Ovary (tissue), 9 donors: ENCODE results near the gene TBC1D16. TPM values are rescaled to one million over a fixed set of nuclear protein-coding genes. Genes with fewer than 3 reads are reported as not detected.
A peak's percentile ranks its signal among the peaks of the same experiment; 100 is the strongest.

ENCODE experiments used
- DNase-seq, 5 donors: peaks; one replicate each; pipeline ENCODE4 v3.0.0-alpha.2; 2019 to 2020
- H3K27ac ChIP-seq, 2 donors: fragments of 200-600 bp; one replicate each; pipeline versions ENCODE4 v1.5.1 to v1.8.0; 2019 to 2022
- H3K27me3 ChIP-seq: fragments of 200-600 bp; one replicate; pipeline ENCODE4 v1.8.0; 2022
- H3K36me3 ChIP-seq: fragments of 200-600 bp; sonication (generic); one replicate; pipeline ENCODE4 v1.5.1; 2019
- H3K4me1 ChIP-seq: one replicate; pipeline ENCODE4 v1.8.1; 2013; ENCODE audit warnings: mild to moderate bottlenecking, moderate library complexity; ENCODE audit not compliant: insufficient read depth
- H3K4me3 ChIP-seq: fragments of 200-600 bp; sonication (generic); one replicate; pipeline ENCODE4 v1.5.1; 2017
- H3K9me3 ChIP-seq, 2 donors: fragments of 200-600 bp in 1 of 2; sonication (generic) in 1 of 2; one replicate each; pipeline versions ENCODE4 v1.5.1 to v1.8.1; 2013 to 2019; ENCODE audit warnings: mild to moderate bottlenecking in 1 of 2, moderate library complexity in 1 of 2
- CTCF ChIP-seq, 3 donors: fragments of 450-650 bp in 2 of 3; fragments of 200-600 bp in 1 of 3; IDR thresholded peaks; one replicate each; pipeline versions ENCODE4 v1.5.1 to v1.8.0; 2016 to 2022; ENCODE audit warnings: antibody characterized with exemption in 3 of 3, mild to moderate bottlenecking in 1 of 3
- EP300 ChIP-seq: sonication (generic); formaldehyde crosslinking; IDR thresholded peaks from one replicate; pipeline ENCODE4 v1.6.1; 2017; ENCODE audit warnings: antibody characterized with exemption
- POLR2A ChIP-seq: fragments of 450-650 bp; IDR thresholded peaks from one replicate; pipeline ENCODE4 v1.6.1; 2017; ENCODE audit warnings: antibody characterized with exemption, mild to moderate bottlenecking, moderate library complexity
- WGBS, 3 donors: extraction: QIAGEN DNeasy Blood & Tissue Kit in 1 of 3; methylation state at CpG; one replicate each; pipeline versions ENCODE4 v1.1.5 to v1.1.7; 2013 to 2017; 5-methylcytosine and 5-hydroxymethylcytosine counted together
- intact Hi-C, 4 donors: fragments of 100-400 bp; cut with DNase I; formaldehyde crosslinking; loops; one replicate each; pipeline versions ENCODE4 v1.11.0 to v1.15.1; 2022 to 2023
- polyA plus RNA-seq, 2 donors: library from polyadenylated mRNA; stranded (reverse); fragments of 200-250 nt in 1 of 2; fragments of 350-450 nt in 1 of 2; fragmentation: Illumina TruSeq in 1 of 2; extraction: RNeasy Lipid Tissue Mini Kit (QIAGEN cat#74804) in 1 of 2; gene quantifications; one replicate each; pipeline ENCODE4 v1.2.3, GENCODE V29; 2013 to 2014
- total RNA-seq, 7 donors: library from RNA; depleted of rRNA in 2 of 7; stranded (reverse); fragments of >200 nt in 2 of 7; fragmentation: NEBNext Ultra II Directional in 3 of 7; extraction: Animal tissue kit (Norgen Biotek cat#: 25700) in 3 of 7; gene quantifications; one replicate each; pipeline versions ENCODE4 v1.1.0 to v1.2.4, GENCODE V29; 2016 to 2023
- donor health status: DM: no; HTN: no; CAD: no; lungs with moderate emphysema.
- donor health status: DM: no; HTN: no; CAD: no.
- donor health status: Bipolar disorder and iron deficiency.
- donor health status: DM: yes; HTN: yes; CAD: no.
- donor health status: DM: no; HTN: no; CAD: no.
- donor health status: DM: yes; HTN: yes; CAD: no.

Gene TBC1D16
- total and polyA plus RNA-seq, 9 donors: 9.3 to 40.5 (median 27.1) TPM

GRCh38 chr17:80008848-80009247 is 26.8 kb downstream of the TBC1D16 start:
- peak in 1 of 5 donors; percentile 29 for DNase-seq

GRCh38 chr17:80008383-80008840 is 27.3 kb downstream of the TBC1D16 start:
- no peak overlapping the region for H3K27ac ChIP-seq
- WGBS, 3 donors: 18 to 21% (median 21%) methylated on average over 17 of the region's 17 CpGs
- H3K4me1 ChIP-seq: peaks cover 3% of the 10 kb centered on the region
- H3K4me3 ChIP-seq: no peak overlapping the region
- no peaks in the 10 kb centered on the region for H3K9me3 ChIP-seq
- DNase-seq: peak; percentile 72 to 87 (median 82)
- TF ChIP-seq POLR2A (no peak), CTCF (IDR thresholded peaks at IDR 0.05) (peak; percentile 87 to 94 (median 93)), EP300 (no peak)
- intact Hi-C loops: loop anchor here in 1 of 4 donors (5.0 kb wide), 2 partner anchors 74 to 139 kb away; partner anchors contain the start of gene EIF4A3
- no peaks in the 10 kb centered on the region for H3K27me3 ChIP-seq
- no peaks in the 10 kb centered on the region for H3K36me3 ChIP-seq

More at GRCh38 chr17:80008848-80009247, 26.8 kb downstream of the TBC1D16 start:
- H3K4me1 ChIP-seq: peaks cover 3% of the 10 kb centered on the region
- no peaks in the 10 kb centered on the region for H3K27me3 ChIP-seq
- WGBS, 3 donors: 80 to 85% (median 83%) methylated on average over 17 to 18 of the region's 18 CpGs
- TF ChIP-seq CTCF (IDR thresholded peaks at IDR 0.05) (no peak), POLR2A (no peak), EP300 (no peak)
- no peaks in the 10 kb centered on the region for H3K36me3 ChIP-seq
- no peak overlapping the region for H3K27ac ChIP-seq
- no peak overlapping the region for H3K4me3 ChIP-seq
- H3K9me3 ChIP-seq: no peaks in the 10 kb centered on the region
- intact Hi-C loops: loop anchor here in 1 of 4 donors (5.0 kb wide), 2 partner anchors 73 to 138 kb away; partner anchors contain the start of gene EIF4A3

GRCh38 chr17:80007939-80008338 is 27.7 kb downstream of the TBC1D16 start:
- intact Hi-C loops: loop anchor here in 1 of 4 donors (5.0 kb wide), 2 partner anchors 74 to 139 kb away; partner anchors contain the start of gene EIF4A3
- no peaks in the 10 kb centered on the region for H3K9me3 ChIP-seq
- H3K27ac ChIP-seq: no peak overlapping the region
- 83 to 89% (median 86%) methylated on average over 10 of the region's 10 CpGs for WGBS, 3 donors
- peaks cover 3% of the 10 kb centered on the region for H3K4me1 ChIP-seq
- no peaks in the 10 kb centered on the region for H3K27me3 ChIP-seq
- no peak for TF ChIP-seq POLR2A
- no peak for TF ChIP-seq EP300
- TF ChIP-seq CTCF (IDR thresholded peaks at IDR 0.05): no peak
- DNase-seq: no peak
- H3K4me3 ChIP-seq: no peak overlapping the region
- no peaks in the 10 kb centered on the region for H3K36me3 ChIP-seq

DNA sequence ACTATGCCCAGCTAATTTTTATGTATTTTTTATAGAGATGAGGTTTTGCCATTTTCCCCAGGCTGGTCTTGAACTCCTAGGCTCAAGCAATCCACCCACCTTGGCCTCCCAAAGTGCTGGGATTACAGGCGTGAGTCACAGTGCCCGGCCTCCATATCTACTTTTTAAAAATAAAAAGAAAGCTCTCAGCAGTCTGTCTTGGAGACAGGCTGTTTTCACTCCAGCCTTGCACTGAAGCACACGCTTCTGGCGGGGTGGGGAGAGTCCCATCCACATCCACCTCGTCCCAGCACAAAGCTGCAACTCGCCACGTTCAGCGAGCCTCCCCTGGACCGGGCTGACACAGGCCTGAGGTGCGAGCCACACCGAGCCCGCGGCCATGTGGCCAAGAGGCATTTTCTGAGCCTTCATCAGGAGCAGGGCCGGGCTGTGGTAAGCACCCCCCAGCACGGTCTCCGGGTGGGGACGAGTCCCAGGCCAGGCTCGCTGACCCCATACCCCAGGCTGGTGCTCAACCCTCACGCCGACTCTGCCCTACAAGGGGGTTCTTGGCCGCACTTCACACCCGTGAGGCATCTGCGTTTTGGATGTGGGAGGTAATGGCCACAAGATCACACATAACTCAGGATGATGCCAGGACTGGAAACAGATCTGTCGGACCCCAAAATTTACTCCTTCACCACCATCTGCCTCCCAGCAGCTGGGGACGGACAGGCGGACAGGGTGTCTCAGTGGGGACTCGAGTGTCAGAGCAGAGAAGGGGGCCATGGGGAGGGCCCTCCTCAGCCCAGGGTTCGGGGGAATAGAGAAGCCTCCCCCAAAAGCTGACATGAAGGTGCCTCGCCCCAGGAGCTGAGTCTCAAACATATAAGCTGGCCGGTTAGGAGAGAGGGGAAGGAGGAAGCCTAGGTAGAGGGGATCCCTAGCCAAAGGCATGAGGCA is 28.6 kb downstream of the TBC1D16 start:
- Histone ChIP-seq H3K36me3 (no peaks in the 10 kb centered on the region), H3K9me3 (no peaks in the 10 kb centered on the region), H3K27me3 (no peaks in the 10 kb centered on the region), H3K27ac (no peak overlapping the region), H3K4me3 (no peak overlapping the region), H3K4me1 (peaks cover 3% of the 10 kb centered on the region)
- no peak for TF ChIP-seq CTCF (IDR thresholded peaks at IDR 0.05)
- TF ChIP-seq POLR2A: no peak
- intact Hi-C loops: loop anchor here in 1 of 4 donors (5.0 kb wide), 2 partner anchors 75 to 140 kb away; partner anchors contain the start of gene EIF4A3
- peak in 1 of 5 donors; percentile 30 for DNase-seq
- WGBS, 3 donors: 88 to 92% (median 90%) methylated on average over 30 of the region's 30 CpGs
